HG03354 (cell line): Measurements from ENCODE around the gene ZNF771.
"Not testable (repeated sequence)": the region's sequence is repeated elsewhere in the genome, so short reads cannot be mapped to it uniquely, and the experiment has no call there.

Source experiments
- ATAC-seq: cut with Tn5 transposase; IDR thresholded peaks from one replicate; pipeline ENCODE4 v1.9.1; 2021; ENCODE audit warnings: mild to moderate bottlenecking; ENCODE audit not compliant: unreplicated experiment, poor library complexity, severe bottlenecking

The ZNF771 gene

GRCh38 chr16:30428055-30428454, 20.6 kb downstream of the ZNF771 start:
- no peak for ATAC-seq

GRCh38 chr16:30429418-30429677, 21.9 kb downstream of the ZNF771 start:
- ATAC-seq, result peak; percentile 11

GRCh38 chr16:30429678-30430427, 22.4 kb downstream of the ZNF771 start, which contains the start of gene DCTPP1:
Gene DCTPP1 (minus strand): TSS chr16:30430030. CDS start chr16:30429980, 50 bp downstream.
- peak; percentile 96 for ATAC-seq

GRCh38 chr16:30430428-30430970, 23.1 kb downstream of the ZNF771 start:
- ATAC-seq, result peak; percentile 6

DNA sequence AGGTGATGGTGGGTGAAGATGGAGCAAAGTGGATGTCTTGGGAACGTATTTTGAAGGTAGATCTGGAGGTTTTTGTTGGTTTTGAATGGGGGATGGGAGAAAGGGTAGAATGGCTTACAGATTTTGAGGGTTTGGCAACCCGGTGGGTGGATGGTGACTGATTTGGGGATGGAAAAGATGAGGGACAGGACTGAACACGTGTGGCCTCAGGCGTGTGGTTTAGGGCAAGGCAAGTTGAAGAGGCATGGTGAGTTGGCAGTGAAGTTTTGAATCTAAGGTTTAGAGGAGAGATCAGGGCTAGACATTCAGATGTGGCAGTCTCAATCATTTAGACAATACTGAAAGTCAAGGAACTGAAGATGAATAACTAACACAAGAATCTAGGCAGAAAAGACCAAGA, 27.4 kb downstream of the ZNF771 start:
- no peak for ATAC-seq

- ATAC-seq, result no peak
These were observed 30.2 kb downstream of the ZNF771 start for GRCh38 chr16:30437511-30438046.

- no peak for ATAC-seq
These were observed 31.4 kb downstream of the ZNF771 start for GRCh38 chr16:30438835-30439234.

DNA sequence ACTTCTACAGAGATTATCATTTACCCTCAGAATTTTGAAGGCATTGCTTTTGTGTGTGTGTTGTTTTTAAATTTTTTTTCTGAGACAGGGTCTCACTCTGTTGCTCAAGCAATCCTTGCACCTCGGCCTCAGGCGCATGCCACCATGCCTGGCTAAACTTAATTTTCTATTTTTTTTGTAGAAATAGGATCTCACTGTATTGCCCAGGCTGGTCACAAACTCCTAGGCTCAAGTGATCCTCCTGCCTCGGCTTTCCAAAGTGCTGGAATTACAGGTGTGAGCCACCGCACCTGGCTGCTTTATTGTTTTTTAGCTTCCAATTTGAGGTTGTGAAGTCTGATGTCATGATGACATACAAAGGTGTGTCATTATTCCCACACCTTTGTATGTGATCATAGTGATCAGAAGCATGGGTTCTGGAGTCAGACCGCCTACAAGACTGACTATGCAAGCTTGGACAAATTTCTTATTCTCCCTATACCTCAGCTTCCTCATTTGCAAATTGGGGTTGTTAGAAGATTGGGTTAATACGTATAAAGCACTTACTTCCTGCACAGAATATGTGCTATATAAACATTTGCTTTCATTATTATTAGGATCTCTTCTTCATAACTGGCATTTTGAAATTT, 32.4 kb downstream of the ZNF771 start:
- no peak for ATAC-seq

- ATAC-seq, result no peak
These were observed 36.2 kb downstream of the ZNF771 start for GRCh38 chr16:30443631-30444030.

GRCh38 chr16:30444231-30445148, 37.1 kb downstream of the ZNF771 start:
- ATAC-seq, result no peak

DNA sequence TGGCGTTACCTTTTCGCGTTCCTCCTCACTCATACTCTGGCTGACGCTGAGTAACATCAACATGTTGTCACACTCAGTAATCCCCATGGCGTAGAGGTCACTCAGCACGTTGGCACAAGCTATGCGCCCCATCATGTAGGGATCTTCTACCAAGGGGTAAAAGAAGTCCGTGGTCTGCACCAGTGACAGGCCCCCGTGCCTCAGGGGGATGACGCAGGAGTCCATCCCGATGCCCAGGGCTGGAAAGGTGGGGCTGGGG, 37.7 kb downstream of the ZNF771 start:
- no peak for ATAC-seq

- peak; percentile 88 for ATAC-seq
These were observed 38.2 kb downstream of the ZNF771 start, which contains the start of gene SEPHS2 for GRCh38 chr16:30445408-30446202. Gene SEPHS2 (minus strand): TSS chr16:30445874. CDS start chr16:30445727, 147 bp downstream.

DNA sequence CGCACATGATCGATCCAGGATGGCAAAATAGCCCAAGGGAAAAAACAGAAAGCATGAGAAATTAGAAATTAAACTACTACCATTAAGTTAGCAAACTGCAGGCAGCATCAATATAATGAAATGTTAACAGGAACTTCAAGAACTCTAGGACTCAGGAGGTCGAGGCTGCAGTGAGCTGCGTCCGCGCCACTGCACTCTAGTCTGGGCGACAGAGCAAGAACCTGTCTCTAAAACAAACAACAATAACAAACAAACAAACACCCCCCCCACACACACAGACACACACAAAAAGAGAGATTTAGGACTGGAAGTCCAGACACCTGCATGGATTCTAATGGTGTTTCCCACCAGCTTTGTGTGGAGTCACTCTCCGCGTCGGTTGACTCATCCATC, 38.8 kb downstream of the ZNF771 start:
- no peak for ATAC-seq

- no peak for ATAC-seq
These were observed 40.3 kb downstream of the ZNF771 start for GRCh38 chr16:30447512-30448226.

DNA sequence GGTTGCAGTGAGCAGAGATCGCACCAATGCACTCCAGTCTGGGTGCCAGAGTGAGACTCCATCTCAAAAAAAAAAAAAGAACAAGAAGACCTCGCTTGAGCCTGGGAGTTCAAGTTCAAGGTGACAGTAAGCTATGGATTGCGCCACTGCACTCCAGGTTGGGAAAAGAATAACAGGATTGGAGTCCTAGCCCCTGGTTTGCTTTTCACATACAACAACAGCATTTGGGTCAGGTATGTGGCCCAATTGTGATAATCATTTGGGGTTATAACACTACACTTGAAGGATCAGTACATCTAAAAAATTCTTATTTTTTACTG, 41.7 kb downstream of the ZNF771 start:
- no peak for ATAC-seq

DNA sequence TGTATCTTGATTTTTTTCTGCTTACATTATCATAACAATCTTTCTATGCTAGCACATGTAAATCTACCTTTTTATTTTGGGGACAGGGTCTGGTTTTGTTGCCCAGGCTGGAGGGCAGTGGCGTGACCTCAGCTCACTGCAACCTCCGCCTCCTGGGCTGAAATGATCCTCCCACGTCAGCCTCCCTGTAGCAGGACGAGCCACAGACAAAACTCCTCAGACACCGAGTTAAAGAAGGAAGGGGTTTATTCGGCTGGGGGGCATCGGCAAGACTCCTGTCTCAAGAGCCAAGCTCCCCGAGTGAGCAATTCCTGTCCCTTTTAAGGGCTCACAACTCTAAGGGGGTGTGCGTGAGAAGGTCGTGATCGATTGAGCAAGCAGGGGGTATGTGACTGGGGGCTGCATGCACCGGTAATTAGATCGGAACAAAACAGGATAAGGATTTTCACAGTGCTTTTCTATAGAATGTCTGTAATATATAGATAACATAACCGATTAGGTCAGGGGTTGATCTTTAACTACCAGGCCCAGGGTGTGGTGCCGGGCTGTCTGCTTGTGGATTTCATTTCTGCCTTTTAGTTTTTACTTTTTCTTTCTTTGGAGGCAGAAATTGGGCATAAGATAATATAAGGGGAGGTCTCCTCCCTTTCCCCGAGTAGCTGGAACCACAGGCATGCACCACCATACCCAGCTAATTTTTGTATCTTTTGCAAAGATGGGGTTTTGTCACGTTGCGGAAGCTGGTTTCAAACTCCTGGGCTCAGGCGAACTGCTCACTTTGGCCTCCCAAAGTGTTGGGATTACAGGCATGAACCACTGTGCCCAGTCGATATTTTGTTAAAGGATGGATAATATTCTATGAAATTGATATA, 45.5 kb downstream of the ZNF771 start:
- not testable (repeated sequence) for ATAC-seq

- no peak for ATAC-seq
These were observed 48.9 kb downstream of the ZNF771 start for GRCh38 chr16:30456302-30456701.

DNA sequence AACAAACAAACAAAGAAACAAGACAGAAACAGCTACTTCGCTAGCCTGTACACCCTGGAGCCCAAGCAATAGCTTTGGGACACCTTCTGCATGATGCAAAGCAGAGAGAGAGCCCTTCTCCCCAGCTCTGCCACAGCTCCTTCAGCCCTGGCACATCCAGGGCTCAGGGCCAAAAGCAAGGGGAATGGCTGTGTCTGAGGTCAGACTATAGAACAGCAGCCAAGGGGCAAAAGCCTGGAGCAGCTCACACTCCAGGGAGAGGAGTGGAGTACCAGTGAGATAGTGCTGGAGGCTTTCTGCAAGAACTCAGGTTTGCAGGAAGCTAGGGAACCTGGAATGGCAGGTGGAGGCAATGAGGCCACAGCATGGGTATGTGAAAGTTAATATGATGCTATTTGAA, 49.9 kb downstream of the ZNF771 start:
- ATAC-seq, result no peak
